Measurements from ENCODE around the gene SETD1B.

- TF ChIP-seq CTCF (IDR thresholded peaks at IDR 0.05) (no peak), POLR2A (IDR thresholded peaks at IDR 0.05) (peak in 1 of 2 donors; percentile 15)
These were observed 5.6 kb upstream of the SETD1B start for GRCh38 chr12:121797937-121798786.

Measured in adrenal gland (tissue), 5 donors.